DMS53 treated with DMSO at 0.1 percent for 48 hours (cell line): ENCODE data around the gene IL6R.
"Not testable (repeated sequence)": the region's sequence is repeated elsewhere in the genome, so short reads cannot be mapped to it uniquely, and the experiment has no call there.

ENCODE experiments used
- DNase-seq: peaks from one replicate; lab custom pipeline; 2025; ENCODE audit not compliant: unreplicated experiment; lab: John Stamatoyannopoulos, UW

The IL6R gene

DNA sequence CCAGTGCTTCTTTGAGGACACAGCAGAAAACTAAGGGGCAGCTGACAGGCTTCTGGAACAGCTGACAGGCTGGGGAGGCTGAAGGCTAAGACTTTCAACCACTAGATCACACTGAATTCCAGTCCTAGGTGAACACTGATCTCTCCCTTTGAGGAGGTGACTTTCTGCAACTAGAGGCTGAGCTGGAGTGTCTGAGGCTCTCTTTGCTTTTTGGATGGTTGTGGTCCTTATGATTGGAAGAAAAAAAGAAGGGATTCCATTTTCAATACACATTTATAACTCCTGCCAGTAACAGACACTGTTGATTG is 1.4 kb downstream of the IL6R start:
- DNase-seq = no peak

DNA sequence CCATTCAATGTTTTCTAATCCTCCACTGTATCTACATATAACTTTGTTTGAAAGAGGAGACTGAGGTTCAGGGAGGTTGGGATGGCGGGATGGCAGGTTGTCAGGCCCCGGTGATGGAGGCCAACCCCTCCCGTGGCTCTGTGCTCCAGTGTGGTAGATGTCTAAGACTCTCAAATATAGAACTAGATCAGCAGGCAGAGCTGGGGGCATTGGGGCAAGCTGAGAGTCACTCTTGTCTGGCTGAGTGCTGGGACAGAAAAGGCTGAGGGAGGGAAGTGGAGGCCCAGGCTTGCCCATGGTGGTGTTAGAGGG is 1.7 kb downstream of the IL6R start:
- no peak for DNase-seq

- DNase-seq = no peak
These were observed 2.3 kb downstream of the IL6R start for GRCh38 chr1:154407198-154408091.

- no peak for DNase-seq
These were observed 3.1 kb downstream of the IL6R start for GRCh38 chr1:154408174-154408777.

DNA sequence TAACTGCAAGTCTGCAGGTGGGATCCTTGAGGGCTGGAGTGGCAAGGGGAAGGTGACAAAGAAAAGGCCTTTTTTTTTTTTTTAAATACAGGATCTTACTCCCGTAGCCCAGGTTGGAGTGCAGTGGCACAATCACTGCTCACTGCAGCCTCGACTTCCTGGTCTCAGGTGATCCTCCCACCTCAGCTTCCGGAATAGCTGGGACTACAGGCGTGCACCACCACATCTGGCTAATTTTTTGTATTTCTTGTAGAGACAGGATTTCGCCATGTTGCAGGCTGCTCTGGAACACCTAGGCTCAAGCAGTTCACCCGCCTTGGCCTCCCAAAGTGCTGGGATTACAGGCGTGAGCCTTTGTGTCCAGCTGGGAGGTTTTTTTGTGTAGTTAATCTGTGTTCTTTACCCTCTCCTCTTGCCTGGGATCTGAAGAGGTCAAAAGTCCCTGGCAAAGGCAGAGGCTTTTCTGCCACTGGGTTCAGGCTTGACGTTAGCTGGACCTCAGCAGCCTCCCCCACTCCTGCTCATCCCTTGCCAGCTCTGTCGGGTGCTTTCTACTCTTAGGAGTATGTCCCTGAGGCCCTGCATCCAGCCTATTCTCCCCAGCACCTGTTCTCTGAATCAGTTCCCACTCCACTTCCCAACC is 5.2 kb downstream of the IL6R start:
- no peak for DNase-seq

- no peak for DNase-seq
These were observed 6.4 kb downstream of the IL6R start for GRCh38 chr1:154411525-154411924.

- no peak for DNase-seq
These were observed 8.1 kb downstream of the IL6R start for GRCh38 chr1:154413177-154413783.

- DNase-seq = no peak
These were observed 9.5 kb downstream of the IL6R start for GRCh38 chr1:154414606-154415005.

- no peak for DNase-seq
These were observed 11.6 kb downstream of the IL6R start for GRCh38 chr1:154416471-154417337.

- no peak for DNase-seq
These were observed 12.1 kb downstream of the IL6R start for GRCh38 chr1:154417338-154417608.

- peak; percentile 99 for DNase-seq
These were observed 13.1 kb downstream of the IL6R start for GRCh38 chr1:154418062-154418921.

- DNase-seq = peak; percentile 33
These were observed 13.9 kb downstream of the IL6R start for GRCh38 chr1:154418923-154419619.

DNA sequence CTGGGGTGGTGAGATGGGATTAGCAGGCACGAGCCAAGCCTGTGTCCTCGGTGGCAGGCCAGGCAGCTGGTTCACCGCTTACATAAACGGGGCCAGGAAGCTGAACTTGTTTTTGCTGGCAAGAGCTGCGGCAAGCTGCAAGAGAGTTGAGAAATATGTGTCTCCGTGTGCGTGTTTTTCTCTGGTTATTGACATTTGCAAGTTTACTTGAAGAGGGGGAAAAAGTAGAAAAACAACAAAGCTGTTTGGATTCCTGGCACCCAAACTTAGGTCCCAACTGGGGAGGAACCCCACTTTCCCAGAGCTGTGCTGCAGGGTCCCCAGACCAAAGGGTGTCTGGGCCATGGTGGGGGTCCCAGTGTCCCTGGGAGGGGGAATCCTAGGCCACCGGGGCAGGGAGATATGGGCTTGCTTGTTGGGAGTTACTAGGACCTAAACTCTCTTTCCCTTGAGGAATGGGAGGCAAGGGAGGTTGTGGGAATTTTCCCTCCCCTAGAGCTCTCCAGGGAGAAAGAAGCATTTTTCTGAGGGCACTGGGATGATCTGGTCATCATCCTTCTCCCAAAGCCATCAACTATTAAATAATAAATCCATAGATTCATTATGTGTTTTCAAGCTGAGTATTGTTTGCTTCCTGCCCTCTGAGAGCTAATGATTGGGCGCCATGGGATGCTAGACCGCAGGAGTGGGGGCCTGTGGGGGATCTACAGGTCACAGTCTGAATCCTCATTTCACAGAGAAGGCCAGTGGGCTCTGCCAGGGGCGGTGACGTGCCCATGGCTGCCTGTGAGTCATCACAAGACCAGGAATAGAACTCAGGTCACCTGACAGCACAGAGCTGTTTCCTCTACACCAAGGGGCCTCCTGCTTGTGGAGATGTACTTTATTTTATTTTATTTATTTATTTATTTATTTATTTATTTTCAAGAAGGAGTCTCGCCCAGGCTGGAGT is 14.8 kb downstream of the IL6R start:
- DNase-seq = peak; percentile 49

GRCh38 chr1:154420961-154421924 is 16.1 kb downstream of the IL6R start:
- no peak for DNase-seq

GRCh38 chr1:154422049-154422448 is 16.9 kb downstream of the IL6R start:
- DNase-seq = not testable (repeated sequence)

GRCh38 chr1:154422521-154422920 is 17.4 kb downstream of the IL6R start:
- DNase-seq = no peak

- no peak for DNase-seq
These were observed 18.3 kb downstream of the IL6R start for GRCh38 chr1:154423304-154423987.
